DMS53 treated with DMSO at 0.1 percent for 48 hours (cell line): Measurements from ENCODE around the gene ECE1.
"Not testable (repeated sequence)": the region's sequence is repeated elsewhere in the genome, so short reads cannot be mapped to it uniquely, and the experiment has no call there.

Experiments used
- DNase-seq: peaks from one replicate; lab custom pipeline; 2025; ENCODE audit not compliant: unreplicated experiment; lab: John Stamatoyannopoulos, UW

The ECE1 gene

DNA sequence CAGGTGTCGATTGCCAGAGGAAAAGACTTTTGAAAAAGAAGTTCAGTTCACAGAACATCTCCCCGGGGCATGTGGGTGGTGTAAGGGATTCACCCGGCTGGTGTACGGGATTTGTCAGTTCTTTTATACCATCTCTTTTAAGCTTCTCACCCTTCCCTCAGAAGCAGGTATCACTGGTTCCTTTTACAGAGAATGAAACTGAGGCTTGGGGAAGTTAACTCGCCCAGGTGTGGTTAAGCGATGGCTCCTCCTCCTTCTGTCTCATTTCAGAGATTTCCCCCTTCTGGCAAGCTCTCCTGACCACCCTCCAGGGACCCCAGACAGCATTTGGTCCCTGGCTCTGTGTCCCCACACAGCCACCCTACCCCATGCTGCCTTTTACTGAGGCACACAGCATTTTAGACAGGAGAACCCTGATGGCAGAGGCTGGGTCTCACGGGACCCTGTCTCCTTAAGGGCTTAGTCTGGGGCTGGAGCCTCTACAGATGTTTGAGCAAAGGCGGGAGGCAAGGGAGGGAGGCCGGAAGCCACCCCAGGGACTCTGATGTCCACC, 2.8 kb upstream of the ECE1 start:
- no peak for DNase-seq

DNA sequence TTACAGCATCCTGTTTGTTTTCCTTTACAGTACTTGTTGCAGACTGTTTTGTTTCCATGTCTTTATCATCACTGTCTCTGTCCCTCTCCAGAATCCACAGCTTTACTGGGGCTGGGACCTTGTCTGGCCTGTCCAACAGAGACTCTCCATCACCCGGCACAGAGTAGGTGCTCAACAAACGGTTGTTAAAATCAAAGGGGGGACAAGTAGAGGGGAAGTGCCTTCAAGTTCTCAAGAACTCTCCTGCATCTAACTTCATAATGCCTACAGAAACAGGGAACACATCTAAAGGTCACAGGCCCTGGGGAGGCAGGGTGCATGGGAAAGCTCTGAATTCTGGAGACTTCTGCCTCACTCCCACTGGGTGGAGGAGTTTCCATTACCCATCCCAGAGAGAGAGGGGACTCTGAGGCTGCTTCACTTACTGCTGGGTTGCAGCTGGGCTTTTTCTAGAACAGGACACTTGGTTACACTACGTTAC, 2.3 kb upstream of the ECE1 start:
- DNase-seq: no peak

DNA sequence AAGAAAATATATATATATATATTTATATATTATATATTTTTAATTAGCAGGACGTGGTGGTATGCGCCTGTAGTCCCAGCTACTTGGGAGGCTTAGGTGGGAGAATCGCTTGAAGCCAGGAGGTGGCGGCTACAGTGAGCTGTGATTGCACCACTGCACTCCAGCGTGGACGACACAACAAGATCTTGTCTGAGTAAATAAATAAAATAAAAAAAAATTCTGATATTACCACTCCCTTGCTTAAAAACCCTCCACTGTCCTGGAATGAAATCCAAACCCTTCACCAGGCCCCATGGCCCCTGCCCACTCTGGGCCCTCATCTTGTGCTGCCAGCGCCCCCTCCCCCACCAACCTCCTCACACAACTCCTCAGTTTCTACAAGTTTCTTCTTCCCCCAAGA, 1.7 kb upstream of the ECE1 start:
- DNase-seq: no peak

DNA sequence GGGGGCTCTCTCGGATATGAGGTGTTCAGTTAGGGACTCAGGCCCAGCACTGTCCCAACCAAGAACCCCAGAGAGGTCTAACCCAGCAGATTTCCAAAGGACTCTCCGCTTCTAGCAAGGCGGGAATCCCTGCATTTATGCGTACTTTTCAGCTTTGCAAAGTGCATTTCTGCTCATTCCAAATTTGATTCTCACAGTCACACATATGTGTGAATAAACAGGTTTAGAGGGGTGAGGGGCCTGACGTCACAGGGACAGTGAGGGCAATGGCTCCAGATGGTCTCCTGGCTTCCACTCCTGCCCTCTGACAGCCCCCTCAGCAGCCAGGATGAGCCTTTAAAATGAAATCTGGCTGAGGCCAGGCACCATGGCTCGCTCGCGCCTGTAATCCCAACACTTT, 921 bp upstream of the ECE1 start:
- no peak for DNase-seq

DNA sequence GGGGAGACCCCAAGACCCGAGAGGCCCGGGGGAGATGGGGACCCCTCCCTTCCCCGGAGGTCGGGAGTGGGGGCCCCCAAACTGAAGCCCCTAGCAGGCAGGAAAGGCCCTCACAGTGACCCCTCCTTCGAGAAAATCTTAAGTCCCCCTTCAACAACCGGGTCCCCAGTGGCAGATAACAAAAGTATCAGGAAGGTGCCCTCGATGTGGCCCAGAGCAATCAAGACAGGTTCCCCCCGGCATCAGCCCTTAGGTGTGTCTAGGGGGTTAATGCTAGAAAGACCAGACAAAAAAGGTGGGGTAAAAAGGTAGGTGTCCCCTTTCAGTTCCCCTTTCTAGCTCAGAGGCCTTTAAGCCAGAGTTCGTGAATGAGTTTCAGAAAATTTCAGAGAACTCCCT, 282 bp upstream of the ECE1 start:
- no peak for DNase-seq

DNA sequence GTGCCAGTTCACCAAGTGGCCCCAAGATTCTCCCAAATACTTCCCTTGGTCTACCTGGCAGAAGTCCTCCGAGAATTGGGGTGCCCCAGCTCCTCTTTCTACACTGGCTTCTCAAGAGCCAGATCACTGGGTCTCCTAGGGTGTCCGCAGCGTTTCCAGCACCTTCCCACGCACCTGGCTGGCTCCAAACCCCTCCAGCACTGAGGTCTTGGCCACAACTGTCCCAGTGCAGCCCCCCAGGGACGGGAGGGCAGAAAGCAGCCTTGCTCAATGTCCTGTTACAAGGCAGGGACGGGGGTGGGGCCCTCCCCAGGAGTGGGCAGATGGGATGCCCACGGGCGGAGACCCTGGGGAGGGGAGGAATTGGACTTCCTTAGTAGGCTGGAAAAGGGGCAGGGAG, 1.1 kb downstream of the ECE1 start:
- DNase-seq: no peak

DNA sequence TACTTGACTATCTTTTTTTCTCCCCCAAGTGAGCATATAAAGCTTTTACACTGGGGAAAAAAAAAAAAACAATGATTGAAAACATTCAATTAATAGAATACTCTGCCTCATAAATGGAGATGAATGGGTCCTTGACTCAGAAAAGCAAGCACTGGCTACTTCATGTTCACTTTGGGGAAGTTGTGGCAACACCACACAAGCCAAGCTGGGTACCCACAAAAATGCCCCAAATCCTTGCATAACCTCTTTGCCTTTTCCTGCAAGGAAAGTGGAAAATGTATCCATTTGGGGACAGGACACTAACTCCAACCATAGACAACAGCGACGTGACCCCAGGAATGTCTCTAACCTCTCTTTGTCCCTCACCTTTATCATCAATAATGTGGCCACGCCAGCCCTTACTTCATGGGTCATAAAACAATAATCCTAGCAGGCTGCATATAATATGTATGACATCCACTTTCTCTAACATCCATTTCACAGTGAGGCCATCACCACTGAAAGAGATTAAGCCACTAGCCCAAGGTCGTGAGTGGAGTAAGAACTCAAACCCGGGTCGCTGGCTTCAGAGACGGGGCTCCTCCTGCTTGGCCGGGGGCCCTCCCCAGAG, 2.3 kb downstream of the ECE1 start:
- no peak for DNase-seq

DNA sequence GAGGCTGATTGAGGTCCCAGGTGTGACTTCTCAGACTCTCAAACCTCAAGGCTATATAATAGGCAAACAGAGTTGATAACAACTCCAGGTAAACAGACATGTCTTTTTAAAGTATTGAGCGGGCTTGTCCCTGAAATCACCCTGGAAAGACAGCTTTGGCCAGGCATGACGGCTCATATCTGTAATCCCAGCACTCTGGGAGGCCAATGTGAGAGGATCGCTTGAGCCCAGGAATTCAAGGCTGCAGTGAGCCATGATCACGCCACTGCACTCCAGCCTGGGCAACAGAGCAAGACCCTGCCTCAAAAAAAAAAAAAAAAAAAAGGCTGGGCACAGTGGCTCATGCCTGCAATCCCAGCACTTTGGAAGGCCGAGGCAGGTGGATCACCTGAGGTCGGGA, 4.9 kb downstream of the ECE1 start:
- DNase-seq: not testable (repeated sequence)

DNA sequence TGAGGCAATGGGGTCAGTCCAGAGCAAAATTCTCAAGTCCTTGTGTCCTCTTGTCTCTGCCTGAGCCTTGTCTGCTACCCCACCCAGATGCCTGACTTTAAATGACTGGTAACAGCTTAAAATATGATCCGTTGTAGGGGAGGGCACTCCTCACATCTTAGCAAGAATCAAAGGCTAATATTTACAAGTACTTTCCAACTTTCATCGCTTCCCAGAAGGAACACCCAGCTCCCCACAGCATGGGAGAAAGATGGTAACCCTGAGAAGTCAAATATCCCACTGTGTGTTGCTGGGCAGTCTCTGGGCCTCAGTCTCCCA, 5.2 kb downstream of the ECE1 start:
- DNase-seq: no peak

DNA sequence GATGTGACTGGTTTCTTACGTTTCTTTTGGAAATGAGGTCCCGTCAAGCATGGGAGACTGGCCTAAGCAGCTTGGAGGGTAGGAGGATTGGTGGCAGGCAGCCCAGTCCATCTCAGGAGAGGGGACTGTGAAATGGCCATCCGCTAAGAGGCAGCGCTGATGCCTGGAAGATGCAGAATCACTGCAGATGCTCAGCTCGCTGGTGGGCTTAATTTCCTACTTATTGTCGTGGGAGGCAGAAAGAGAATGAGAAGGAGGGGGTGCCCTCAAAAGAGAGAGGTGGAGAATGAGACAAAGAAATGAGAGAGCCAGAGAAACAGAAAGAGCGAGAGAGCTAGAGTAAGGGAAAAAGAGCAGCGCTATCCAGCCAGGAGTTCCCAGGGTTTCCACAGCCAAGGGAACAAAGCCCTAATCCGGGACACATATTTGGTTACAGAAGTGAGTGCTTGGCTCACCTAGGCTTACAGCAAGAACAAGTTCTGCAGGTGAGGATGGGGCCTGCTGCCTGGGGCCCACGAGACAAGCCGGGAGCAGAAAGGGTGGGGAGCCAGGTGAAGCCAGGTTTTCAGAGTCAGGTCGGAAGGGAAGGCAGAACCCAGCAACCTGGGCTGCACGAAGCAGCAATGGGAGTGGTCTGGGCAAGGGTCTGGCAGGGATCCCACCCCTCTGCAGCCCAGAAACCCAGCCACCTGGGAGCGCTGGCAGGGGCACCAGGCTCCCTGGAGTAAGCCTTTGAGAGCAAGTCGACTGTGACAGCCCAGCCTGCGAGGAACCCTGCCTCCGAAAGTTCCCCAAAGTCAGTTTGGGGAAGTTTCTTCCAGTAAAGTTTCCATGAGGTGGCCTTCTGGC, 5.8 kb downstream of the ECE1 start:
- no peak for DNase-seq

DNA sequence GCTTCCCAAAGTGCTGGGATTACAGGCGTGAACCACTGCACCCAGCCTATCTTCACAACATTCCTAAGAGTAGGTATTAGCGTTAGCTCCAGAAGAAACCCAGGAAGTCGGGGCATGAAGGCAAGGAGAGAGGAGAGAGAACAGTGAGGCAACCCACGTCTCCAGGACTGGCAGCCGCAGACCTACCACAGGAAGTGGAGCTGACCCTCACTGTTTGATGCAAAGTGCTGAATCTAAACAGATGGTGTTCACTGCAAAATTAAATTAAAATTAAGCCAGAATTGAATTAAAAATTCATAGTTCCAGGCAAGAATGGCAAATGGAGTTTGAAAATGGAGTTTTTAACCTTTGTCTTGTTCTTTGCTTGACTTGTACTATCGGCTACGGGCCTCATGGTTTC, 6.7 kb downstream of the ECE1 start:
- no peak for DNase-seq

DNA sequence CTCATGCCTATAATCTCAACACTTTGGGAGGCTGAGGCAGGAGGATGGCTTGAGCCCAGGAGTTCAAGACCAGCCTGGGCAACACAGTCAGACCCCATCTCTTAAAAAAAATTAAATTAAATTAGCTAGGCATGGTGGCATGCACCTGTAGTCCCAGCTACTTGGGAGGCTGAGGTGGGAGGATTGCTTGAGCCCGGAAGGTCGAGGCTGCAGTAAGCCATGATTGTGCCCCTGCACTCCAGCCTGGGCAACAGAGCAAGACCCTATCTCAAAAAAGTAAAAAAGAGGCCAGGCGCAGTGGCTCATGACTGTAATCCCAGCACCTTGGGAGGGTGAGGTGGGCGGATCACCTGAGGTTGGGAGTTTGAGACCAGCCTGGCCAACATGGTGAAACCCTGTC, 8.2 kb downstream of the ECE1 start:
- not testable (repeated sequence) for DNase-seq

DNA sequence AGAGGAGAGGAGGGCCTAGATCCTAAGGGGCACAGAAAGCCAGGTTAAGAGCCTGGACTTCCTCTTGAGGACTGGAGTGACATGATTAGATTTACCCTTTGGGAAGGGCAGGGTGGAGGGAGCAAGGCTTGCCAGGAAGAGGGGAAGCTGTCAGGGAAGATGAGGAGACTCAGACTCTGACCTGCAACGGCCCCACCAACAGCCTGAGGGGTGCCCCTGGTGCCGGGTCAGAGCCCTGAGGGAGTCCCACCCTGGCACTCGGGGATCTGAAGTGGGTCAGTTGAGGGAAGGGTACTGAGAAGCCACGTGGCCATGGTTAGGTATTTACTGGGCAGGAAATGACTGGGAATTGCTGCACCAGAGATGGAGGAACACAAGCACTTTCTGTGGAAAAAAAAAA, 9.8 kb downstream of the ECE1 start:
- no peak for DNase-seq

DNA sequence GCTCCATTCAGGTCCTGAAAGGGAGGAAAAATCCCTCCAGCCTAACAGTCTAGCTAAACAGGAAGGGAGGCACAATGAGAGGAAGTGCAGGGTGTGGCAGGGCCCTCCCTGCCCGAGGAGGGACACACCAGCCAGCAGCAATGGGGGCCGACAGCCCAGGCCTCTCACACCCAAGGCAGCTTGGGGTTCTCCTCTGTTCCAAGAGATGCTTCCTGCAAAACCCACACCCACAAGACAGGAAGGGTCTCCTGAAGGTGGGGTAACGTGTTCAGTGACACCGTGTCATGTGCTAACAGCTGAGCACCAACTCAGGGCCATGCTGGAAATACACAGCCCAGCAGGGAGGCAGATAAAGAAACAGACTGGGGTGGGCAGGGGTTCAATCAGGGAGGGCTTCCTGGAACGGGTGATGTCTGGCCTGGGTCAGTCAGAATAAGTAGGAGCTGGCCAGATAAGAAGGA, 10.2 kb downstream of the ECE1 start:
- no peak for DNase-seq

DNA sequence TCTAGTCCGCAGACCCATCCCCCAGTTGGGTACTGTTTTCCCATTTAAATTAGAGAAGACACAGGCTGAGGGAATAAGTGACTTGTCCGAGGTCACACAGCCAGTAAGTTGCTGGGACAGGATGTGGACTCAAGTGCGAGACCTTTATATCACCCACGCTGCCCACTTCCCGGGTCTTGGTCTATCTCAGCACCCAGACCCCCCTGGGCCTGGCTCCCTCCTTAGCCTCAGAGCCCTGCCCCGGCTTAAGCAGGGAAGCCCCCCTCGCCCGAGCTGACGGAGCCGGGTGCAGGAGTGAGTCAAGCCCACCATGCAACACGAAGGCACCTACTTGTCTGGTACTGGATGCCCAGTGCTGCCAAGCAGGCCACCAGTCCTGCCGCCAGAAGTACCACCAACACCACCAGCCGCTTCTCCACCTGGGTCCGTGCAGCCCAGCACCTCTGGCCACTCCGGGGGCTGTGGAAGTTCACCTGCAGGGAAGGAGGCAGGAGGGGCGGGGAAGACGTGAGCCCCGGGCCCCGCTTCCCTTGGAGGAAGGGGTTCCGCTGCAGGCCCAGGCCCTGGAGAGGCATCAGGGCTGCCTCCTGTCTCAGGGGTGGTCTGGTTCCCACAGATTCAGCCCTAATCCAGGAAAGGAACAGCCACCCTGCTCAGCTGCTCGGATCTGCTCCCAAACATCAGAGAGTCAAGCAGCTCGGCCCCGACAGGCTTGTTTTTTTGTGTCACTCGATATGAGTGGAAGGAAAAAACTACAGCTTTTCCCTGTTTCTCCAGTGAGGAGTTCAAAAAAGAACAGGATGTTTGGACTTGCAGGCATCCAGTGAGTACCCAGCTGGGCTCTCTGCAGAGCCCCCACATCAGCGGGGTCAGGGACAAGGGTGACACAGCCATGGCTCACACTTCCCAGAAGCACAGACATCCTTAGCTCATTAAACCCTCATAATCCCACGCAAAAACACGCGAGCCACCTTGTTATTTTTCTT, 11.1 kb downstream of the ECE1 start:
- DNase-seq: no peak

DNA sequence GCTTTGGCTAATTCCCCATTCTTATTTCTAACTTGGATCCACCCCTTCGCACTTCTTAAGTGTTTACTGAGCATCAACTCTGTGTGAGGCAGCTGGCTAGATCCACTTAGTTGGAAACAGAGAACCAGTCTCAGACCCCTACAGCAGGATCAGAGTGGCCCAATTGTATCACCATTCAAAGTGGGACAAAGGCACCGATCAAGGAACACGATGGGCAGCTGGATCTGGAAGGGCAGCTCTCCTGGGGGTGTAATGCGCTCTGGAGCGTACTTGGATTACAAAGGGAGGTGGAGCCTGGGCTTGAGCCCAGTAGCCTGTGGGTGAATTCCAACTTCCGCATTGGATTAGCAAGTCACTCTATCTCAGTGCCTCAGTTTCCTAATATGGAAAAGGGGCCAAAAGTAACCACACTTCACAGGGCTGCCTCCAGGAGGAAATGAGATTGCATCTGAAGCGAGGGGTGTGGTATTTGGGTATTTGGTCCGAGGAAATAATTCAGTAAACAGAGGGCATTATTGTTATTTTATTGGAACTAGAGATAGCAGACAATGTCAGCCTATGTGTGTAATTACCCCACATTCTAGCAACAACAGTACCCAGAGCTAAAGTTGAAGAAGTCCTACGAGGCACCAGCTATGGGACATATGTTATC, 11.9 kb downstream of the ECE1 start:
- DNase-seq: no peak

DNA sequence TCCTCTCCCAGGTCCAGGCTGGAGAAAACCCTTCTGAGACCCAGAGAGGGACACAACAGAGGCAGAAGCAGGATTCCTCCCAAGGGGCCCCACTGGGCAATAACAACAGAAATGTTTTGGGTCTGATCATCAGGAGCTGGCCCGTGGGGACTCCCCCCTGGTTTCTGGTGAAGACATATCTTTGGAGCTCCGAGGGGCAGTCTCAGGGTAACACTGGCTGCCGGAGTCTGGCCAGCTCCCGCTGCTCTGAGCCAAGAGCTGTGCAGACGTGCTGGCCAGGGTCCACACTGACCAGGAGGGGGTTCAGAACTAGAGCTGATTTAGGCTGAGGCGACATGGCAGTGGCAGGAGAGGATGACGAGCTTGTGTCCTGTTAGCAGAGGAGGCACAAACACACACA, 13.1 kb downstream of the ECE1 start:
- DNase-seq: no peak

DNA sequence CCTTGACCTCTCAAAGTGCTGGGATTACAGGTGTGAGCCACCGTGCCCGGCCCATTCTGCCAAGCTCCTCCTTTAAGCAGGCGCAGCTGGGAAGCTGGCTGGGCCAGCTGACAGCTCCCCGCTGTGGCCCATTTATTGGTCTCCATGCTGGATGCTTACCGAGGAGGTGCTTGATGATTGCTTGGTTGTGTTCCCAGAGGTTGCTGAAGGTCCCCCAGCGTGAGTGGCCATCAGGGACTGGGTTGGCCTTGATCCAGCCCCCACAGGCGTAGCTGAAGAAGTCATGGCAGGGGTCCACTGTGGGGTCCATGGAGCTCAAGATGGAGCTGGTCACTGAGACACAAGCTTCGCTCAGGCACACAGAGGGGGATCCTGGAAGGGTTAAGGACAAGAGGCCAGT, 17.7 kb downstream of the ECE1 start:
- no peak for DNase-seq

DNA sequence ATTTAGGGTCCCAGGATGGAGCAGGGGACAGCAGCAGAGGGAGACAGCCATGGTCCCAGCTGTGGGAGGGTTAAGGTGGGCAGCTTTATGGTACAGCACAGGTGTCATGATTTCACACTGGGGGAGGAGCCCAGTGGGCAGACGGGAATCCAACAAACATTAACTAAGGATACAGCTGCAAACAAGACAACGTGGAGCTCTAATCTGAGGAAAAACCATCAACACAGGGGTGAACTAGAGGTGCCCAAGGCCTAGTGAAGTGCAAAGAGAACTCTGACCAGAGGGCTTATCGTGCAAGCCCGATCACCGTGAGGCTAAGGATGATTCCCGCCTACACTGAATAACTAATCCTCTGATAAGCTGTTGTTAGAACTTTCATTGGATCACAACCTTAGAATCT, 18.7 kb downstream of the ECE1 start:
- no peak for DNase-seq

DNA sequence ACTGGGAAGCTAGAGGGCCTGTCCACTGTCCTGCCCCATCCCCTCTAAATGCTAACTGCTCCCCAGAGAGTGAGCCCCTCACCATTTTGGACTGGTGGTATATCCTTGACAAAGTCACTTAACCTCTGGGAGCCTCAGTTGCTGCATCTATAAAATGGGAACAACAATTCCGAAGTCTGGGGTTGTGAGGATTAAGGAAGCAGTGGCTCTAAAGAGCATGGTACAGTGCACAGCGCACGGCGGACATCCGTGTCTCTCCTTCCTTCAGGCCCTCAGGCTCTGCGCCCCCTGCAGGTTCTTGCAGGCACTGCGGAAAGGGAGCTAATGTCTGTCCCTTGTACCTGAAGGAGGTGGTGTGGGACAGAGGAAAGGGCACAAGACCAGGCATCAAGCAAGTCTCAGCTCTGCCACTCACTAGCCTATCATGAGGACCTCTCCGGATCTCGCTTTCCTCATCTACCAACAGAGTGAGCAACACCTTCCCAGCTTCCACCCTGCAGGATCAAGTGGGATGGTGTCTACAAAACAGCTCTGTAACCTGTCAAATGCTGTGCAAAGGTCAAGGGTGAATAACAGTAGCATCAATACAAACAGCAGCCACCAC, 20.1 kb downstream of the ECE1 start:
- peak; percentile 31 for DNase-seq
